C4-2B (cell line): ENCODE results near the gene BRMS1.

Experiments used
- ZFX ChIP-seq: fragments of 450-650 bp; IDR thresholded peaks from 2 replicates; pipeline ENCODE4 v1.6.1; 2017
- TF ChIP-seq, protein P1 (sequence below): fragments of 450-650 bp; conservative IDR thresholded peaks from 2 replicates; pipeline ENCODE4 v1.5.1; 2017; ENCODE audit warnings: mild to moderate bottlenecking

DNA sequence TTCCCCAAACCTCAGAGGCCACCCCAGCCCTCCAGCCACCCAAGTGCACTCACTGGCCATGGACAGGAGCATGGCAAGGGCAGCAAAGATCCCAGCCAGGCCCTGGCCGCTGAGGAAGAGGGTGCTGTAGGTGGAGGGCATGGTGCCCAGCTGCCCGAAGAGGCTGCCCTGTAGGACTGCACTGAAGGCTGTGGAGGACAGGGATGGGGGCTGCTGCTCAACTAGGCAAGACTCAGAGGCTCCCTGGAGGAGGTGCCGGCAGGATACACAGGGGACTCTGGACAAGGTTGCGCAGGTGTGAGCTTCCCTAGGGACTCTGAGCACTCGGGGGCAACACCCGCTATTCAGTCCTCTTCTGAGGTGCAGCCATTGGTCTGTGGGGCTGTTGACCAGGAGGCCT, 23.6 kb upstream of the BRMS1 start:
- TF ChIP-seq, protein P1, sequence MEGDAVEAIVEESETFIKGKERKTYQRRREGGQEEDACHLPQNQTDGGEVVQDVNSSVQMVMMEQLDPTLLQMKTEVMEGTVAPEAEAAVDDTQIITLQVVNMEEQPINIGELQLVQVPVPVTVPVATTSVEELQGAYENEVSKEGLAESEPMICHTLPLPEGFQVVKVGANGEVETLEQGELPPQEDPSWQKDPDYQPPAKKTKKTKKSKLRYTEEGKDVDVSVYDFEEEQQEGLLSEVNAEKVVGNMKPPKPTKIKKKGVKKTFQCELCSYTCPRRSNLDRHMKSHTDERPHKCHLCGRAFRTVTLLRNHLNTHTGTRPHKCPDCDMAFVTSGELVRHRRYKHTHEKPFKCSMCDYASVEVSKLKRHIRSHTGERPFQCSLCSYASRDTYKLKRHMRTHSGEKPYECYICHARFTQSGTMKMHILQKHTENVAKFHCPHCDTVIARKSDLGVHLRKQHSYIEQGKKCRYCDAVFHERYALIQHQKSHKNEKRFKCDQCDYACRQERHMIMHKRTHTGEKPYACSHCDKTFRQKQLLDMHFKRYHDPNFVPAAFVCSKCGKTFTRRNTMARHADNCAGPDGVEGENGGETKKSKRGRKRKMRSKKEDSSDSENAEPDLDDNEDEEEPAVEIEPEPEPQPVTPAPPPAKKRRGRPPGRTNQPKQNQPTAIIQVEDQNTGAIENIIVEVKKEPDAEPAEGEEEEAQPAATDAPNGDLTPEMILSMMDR: no peak
- TF ChIP-seq ZFX: no peak
